Transverse colon (tissue), 4 donors: Measurements from ENCODE around the gene CCDC12. TPM values are rescaled to one million over a fixed set of nuclear protein-coding genes. Genes with fewer than 3 reads are reported as not detected.

Experiments
- DNase-seq: peaks from one replicate; pipeline ENCODE4 v3.0.0-alpha.2; 2019
- H3K27ac ChIP-seq, 4 donors: fragments of 200-600 bp; sonication (generic); 2 replicates each; pipeline ENCODE4 v1.5.1; 2016 to 2018; ENCODE audit warnings: inconsistent platforms in 4 of 4
- H3K27me3 ChIP-seq: fragments of 200-600 bp; sonication (generic); 2 replicates; pipeline ENCODE4 v1.5.1; 2017; ENCODE audit warnings: inconsistent platforms
- H3K36me3 ChIP-seq, 4 donors: fragments of 200-600 bp; sonication (generic); 2 replicates each; pipeline ENCODE4 v1.5.1; 2017 to 2019; ENCODE audit warnings: inconsistent platforms in 4 of 4
- H3K4me1 ChIP-seq, 4 donors: fragments of 200-600 bp; sonication (generic); 2 replicates each; pipeline ENCODE4 v1.5.1; 2017 to 2020; ENCODE audit warnings: inconsistent platforms in 4 of 4
- H3K4me3 ChIP-seq, 4 donors: fragments of 200-600 bp; sonication (generic); 1 replicate in 1 of 4; 2 replicates in 3 of 4; pipeline versions ENCODE4 v1.5.1 to v1.6.1; 2017 to 2019; ENCODE audit warnings: inconsistent platforms in 4 of 4
- H3K9me3 ChIP-seq, 2 donors: fragments of 200-600 bp; sonication (generic); 2 replicates each; pipeline ENCODE4 v1.5.1; 2017 to 2019; ENCODE audit warnings: inconsistent platforms in 2 of 2
- CTCF ChIP-seq, 5 experiments: fragments of 200-600 bp in 3 of 5; fragments of 450-650 bp in 2 of 5; sonication (generic) in 3 of 5; IDR thresholded peaks; 1 replicate in 2 of 5; 2 replicates in 3 of 5; pipeline ENCODE4 v1.5.1; 2016 to 2017; ENCODE audit warnings: antibody characterized with exemption in 5 of 5, inconsistent platforms in 3 of 5, mild to moderate bottlenecking in 2 of 5, moderate library complexity in 1 of 5
- EP300 ChIP-seq: sonication (generic); formaldehyde crosslinking; IDR thresholded peaks from one replicate; pipeline ENCODE4 v1.6.1; 2017; ENCODE audit warnings: antibody characterized with exemption, low read depth
- POLR2A ChIP-seq: fragments of 450-650 bp; IDR thresholded peaks from one replicate; pipeline ENCODE4 v1.6.1; 2016; ENCODE audit warnings: antibody characterized with exemption, mild to moderate bottlenecking, moderate library complexity
- POLR2AphosphoS5 ChIP-seq, 3 donors: sonication (generic); formaldehyde crosslinking; IDR thresholded peaks; one replicate each; pipeline ENCODE4 v1.6.1; 2016; ENCODE audit warnings: antibody characterized with exemption in 3 of 3
- WGBS, 2 donors: methylation state at CpG; one replicate each; pipeline ENCODE4 v1.1.5; 2018; ENCODE audit warnings: low coverage in 1 of 2; 5-methylcytosine and 5-hydroxymethylcytosine counted together
- in situ Hi-C, 4 donors: fragments of 200-750 bp; cut with MboI; loops; one replicate each; pipeline versions ENCODE4 v1.15.0 to v1.15.1; 2017; ENCODE audit warnings: low sequenced_read_pairs in 3 of 4, low pct_ligation_motif_present in 1 of 4, low pct_unique_long_range_greater_than_20kb in 1 of 4
- intact Hi-C: fragments of 100-400 bp; cut with DNase I; formaldehyde crosslinking; loops from one replicate; pipeline ENCODE4 v1.15.1; 2023; ENCODE audit warnings: low total_unique reads
- total RNA-seq, 4 donors: library from RNA; depleted of rRNA; stranded (reverse); fragments of >200 nt; gene quantifications; one replicate each; pipeline ENCODE4 v1.1.0, GENCODE V29; 2016

CCDC12 gene
- total RNA-seq, 4 donors from 2014 or later, result 50.1 to 72.9 (median 53.0) TPM

- peaks cover under 1% of the 10 kb centered on the region for H3K27me3 ChIP-seq
- no peaks in the 10 kb centered on the region for H3K36me3 ChIP-seq
- TF ChIP-seq EP300, result no peak
- TF ChIP-seq POLR2A, result no peak
- no peak for TF ChIP-seq CTCF (IDR thresholded peaks at IDR 0.05)
- no peak for TF ChIP-seq POLR2AphosphoS5 (IDR thresholded peaks at IDR 0.05)
- intact Hi-C loops (loop anchor here (5.0 kb wide), 1 partner anchor 37 kb away; no protein-coding TSS in a partner anchor), in situ Hi-C loops (loop anchor here in 1 of 4 donors (10.0 kb wide), 1 partner anchor 190 kb away; the partner anchor contains the start of gene PRSS50)
- 81 to 100% methylated on average over 1 to 18 of the region's 18 CpGs for WGBS, 2 donors
- no peak overlapping the region for H3K4me3 ChIP-seq
- H3K4me1 ChIP-seq, result peaks cover 3 to 6% (median 6%) of the 10 kb centered on the region in 4 donors
- H3K27ac ChIP-seq, result no peak overlapping the region
- no peak for DNase-seq
- no peaks in the 10 kb centered on the region for H3K9me3 ChIP-seq
These were observed 72.0 kb downstream of the CCDC12 start for GRCh38 chr3:46904303-46905212.

- Histone ChIP-seq H3K9me3 (no peaks in the 10 kb centered on the region), H3K4me1 (peaks cover 0 to 4% (median 3%) of the 10 kb centered on the region in 4 donors), H3K27me3 (peaks cover 10% of the 10 kb centered on the region), H3K4me3 (no peak overlapping the region), H3K36me3 (no peaks in the 10 kb centered on the region), H3K27ac (no peak overlapping the region)
- WGBS, 2 donors, result 54 to 72% methylated on average over 5 to 19 of the region's 21 CpGs
- intact Hi-C loops (no loop called here), in situ Hi-C loops (loop anchor here in 1 of 4 donors (10.0 kb wide), 1 partner anchor 189 kb away; the partner anchor contains the start of gene PRSS50)
- no peak for TF ChIP-seq EP300
- TF ChIP-seq CTCF (IDR thresholded peaks at IDR 0.05), result no peak
- TF ChIP-seq POLR2AphosphoS5 (IDR thresholded peaks at IDR 0.05), result no peak
- TF ChIP-seq POLR2A, result no peak
- DNase-seq, result no peak
These were observed 72.9 kb downstream of the CCDC12 start for GRCh38 chr3:46903341-46904302.

- in situ Hi-C loops (loop anchor here in 1 of 4 donors (10.0 kb wide), 1 partner anchor 187 kb away; the partner anchor contains the start of gene PRSS50), intact Hi-C loops (no loop called here)
- Histone ChIP-seq H3K4me1 (peaks cover 0 to 10% (median 8%) of the 10 kb centered on the region in 4 donors), H3K27me3 (peaks cover 20% of the 10 kb centered on the region), H3K27ac (no peak overlapping the region), H3K9me3 (no peaks in the 10 kb centered on the region), H3K36me3 (no peaks in the 10 kb centered on the region), H3K4me3 (no peak overlapping the region)
- TF ChIP-seq EP300, result no peak
- TF ChIP-seq CTCF (IDR thresholded peaks at IDR 0.05), result no peak
- no peak for TF ChIP-seq POLR2A
- TF ChIP-seq POLR2AphosphoS5 (IDR thresholded peaks at IDR 0.05), result no peak
- WGBS, 2 donors, result 89 to 95% methylated on average over 4 to 13 of the region's 15 CpGs
- DNase-seq, result no peak
These were observed 74.3 kb downstream of the CCDC12 start for GRCh38 chr3:46902188-46902631.
